Mesenchymal stem cell (in vitro differentiated cells and primary cell): ENCODE results near the gene RBM34.

Experiments
- DNase-seq: peaks from one replicate; pipeline ENCODE4 v3.0.0-alpha.2; 2013
- H2AFZ ChIP-seq: one replicate; pipeline ENCODE4 v1.6.1; 2013; ENCODE audit warnings: low read depth, mild to moderate bottlenecking, control low read depth, inconsistent platforms, low read length, moderate library complexity
- H2AK5ac ChIP-seq: 2 replicates; pipeline ENCODE4 v1.6.1; 2013; ENCODE audit warnings: low read length, moderate library complexity, mild to moderate bottlenecking, inconsistent platforms; ENCODE audit not compliant: severe bottlenecking
- H2BK120ac ChIP-seq: one replicate; pipeline ENCODE4 v1.6.1; 2013; ENCODE audit warnings: low read depth, mild to moderate bottlenecking, inconsistent platforms, low read length, moderate library complexity
- H2BK12ac ChIP-seq, 2 experiments: one replicate each; pipeline ENCODE4 v1.6.1; 2013; ENCODE audit warnings: inconsistent platforms in 2 of 2, low read length in 2 of 2, mild to moderate bottlenecking in 2 of 2, moderate library complexity in 2 of 2, control low read depth in 1 of 2
- H2BK15ac ChIP-seq: one replicate; pipeline ENCODE4 v1.6.1; 2013; ENCODE audit warnings: mild to moderate bottlenecking, low read depth, inconsistent platforms; ENCODE audit not compliant: poor library complexity, severe bottlenecking
- H2BK5ac ChIP-seq: 2 replicates; pipeline ENCODE4 v1.6.1; 2013; ENCODE audit warnings: low read depth, mild to moderate bottlenecking, low read length, control low read depth, inconsistent platforms; ENCODE audit not compliant: poor library complexity, severe bottlenecking
- H3K14ac ChIP-seq, 2 experiments: one replicate each; pipeline ENCODE4 v1.6.1; 2013; ENCODE audit warnings: inconsistent platforms in 2 of 2, low read length in 2 of 2, control low read depth in 1 of 2, mild to moderate bottlenecking in 1 of 2, moderate library complexity in 1 of 2
- H3K18ac ChIP-seq, 2 experiments: one replicate each; pipeline ENCODE4 v1.6.1; 2013; ENCODE audit warnings: inconsistent platforms in 2 of 2, low read length in 2 of 2, control low read depth in 1 of 2, low read depth in 1 of 2, mild to moderate bottlenecking in 1 of 2
- H3K23ac ChIP-seq, 2 experiments: one replicate each; pipeline ENCODE4 v1.6.1; 2013; ENCODE audit warnings: inconsistent platforms in 2 of 2, low read length in 2 of 2, mild to moderate bottlenecking in 2 of 2, moderate library complexity in 2 of 2, control low read depth in 1 of 2
- H3K27ac ChIP-seq: 2 replicates; pipeline ENCODE4 v1.5.1; 2013; ENCODE audit warnings: mild to moderate bottlenecking, moderate library complexity, low read length, control low read depth, inconsistent platforms; ENCODE audit not compliant: poor library complexity, severe bottlenecking
- H3K27me3 ChIP-seq, 2 experiments: 2 replicates each; pipeline versions ENCODE4 v1.6.1 to v1.7.0; 2013; ENCODE audit warnings: low read length in 2 of 2, mild to moderate bottlenecking in 2 of 2, moderate library complexity in 2 of 2, control low read depth in 1 of 2, inconsistent platforms in 1 of 2; ENCODE audit not compliant: control insufficient read depth in 1 of 2, insufficient read depth in 1 of 2
- H3K36me3 ChIP-seq, 2 experiments: 2 replicates each; pipeline versions ENCODE4 v1.6.1 to v1.7.0; 2013; ENCODE audit warnings: low read length in 2 of 2, control low read depth in 1 of 2, inconsistent platforms in 1 of 2, low read depth in 1 of 2, mild to moderate bottlenecking in 1 of 2; ENCODE audit not compliant: insufficient read depth in 2 of 2, control insufficient read depth in 1 of 2
- H3K4ac ChIP-seq, 2 experiments: one replicate each; pipeline ENCODE4 v1.6.1; 2013; ENCODE audit warnings: inconsistent platforms in 2 of 2, low read length in 2 of 2, mild to moderate bottlenecking in 2 of 2, moderate library complexity in 2 of 2, control low read depth in 1 of 2, low read depth in 1 of 2
- H3K4me1 ChIP-seq: 2 replicates; pipeline ENCODE4 v1.6.1; 2013; ENCODE audit warnings: low read depth, low read length, control low read depth; ENCODE audit not compliant: control insufficient read depth, insufficient read depth
- H3K4me2 ChIP-seq: 2 replicates; pipeline ENCODE4 v1.6.1; 2013; ENCODE audit warnings: low read length, mild to moderate bottlenecking, inconsistent platforms; ENCODE audit not compliant: poor library complexity, severe bottlenecking
- H3K4me3 ChIP-seq, 2 experiments: 2 replicates each; pipeline versions ENCODE4 v1.5.1 to v1.7.0; 2013; ENCODE audit warnings: low read length in 2 of 2, mild to moderate bottlenecking in 2 of 2, control low read depth in 1 of 2, low read depth in 1 of 2; ENCODE audit not compliant: insufficient read depth in 1 of 2
- H3K79me1 ChIP-seq: replicated peaks from 2 replicates; pipeline ENCODE4 v1.6.1; 2013; ENCODE audit warnings: mild to moderate bottlenecking, control low read depth, low read length, inconsistent platforms; ENCODE audit not compliant: poor library complexity, severe bottlenecking
- H3K9ac ChIP-seq: 2 replicates; pipeline ENCODE4 v1.7.0; 2013; ENCODE audit warnings: mild to moderate bottlenecking, low read length, moderate library complexity
- H3K9me3 ChIP-seq: 2 replicates; pipeline ENCODE4 v1.7.0; 2013; ENCODE audit warnings: mild to moderate bottlenecking, low read length; ENCODE audit not compliant: control insufficient read depth
- H4K8ac ChIP-seq: one replicate; pipeline ENCODE4 v1.6.1; 2013; ENCODE audit warnings: inconsistent platforms, mild to moderate bottlenecking, low read length, moderate library complexity
- H4K91ac ChIP-seq: one replicate; pipeline ENCODE4 v1.6.1; 2013; ENCODE audit warnings: mild to moderate bottlenecking, low read length, inconsistent platforms
- WGBS: methylation state at CpG from one replicate; pipeline ENCODE4 v1.1.7; 2013; ENCODE audit warnings: mixed read lengths; 5-methylcytosine and 5-hydroxymethylcytosine counted together

RBM34 gene

DNA sequence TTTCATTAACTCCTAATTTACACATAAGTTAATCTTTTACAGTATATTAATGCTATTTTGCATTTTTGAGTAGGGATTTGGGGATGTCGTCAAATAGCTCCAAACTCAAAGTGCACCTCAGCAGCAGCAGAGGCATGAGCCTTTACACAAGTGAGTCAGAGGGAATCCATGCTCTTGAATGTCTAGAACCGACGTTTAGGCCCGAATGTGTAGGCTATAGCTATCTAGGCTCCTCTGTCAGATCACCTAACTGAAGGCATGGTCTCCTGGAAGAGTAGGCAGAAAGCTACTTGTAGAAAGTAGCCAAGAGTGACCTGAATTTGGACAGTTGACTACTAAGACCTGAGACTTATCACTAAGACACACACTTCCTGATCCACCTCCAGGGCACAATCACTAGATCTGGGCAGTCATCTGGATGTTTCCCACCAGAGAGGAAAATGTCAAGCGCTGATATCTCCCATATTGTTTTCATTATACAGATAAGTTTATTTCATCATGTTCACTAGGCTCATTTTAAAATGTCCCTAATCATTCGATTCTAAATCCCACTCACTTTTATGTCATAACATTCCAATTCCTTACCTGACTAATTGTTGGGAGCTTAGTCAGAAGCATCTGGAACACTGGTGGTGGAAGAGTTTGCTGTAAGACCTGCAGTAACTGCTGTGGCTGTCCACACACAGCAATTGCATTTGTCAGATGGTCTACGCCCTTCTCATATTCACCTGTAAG lies 47.7 kb downstream of the RBM34 start:
- Histone ChIP-seq H2AFZ (no peak overlapping the region), H3K4ac (no peak overlapping the region)
- no peak for DNase-seq

DNA sequence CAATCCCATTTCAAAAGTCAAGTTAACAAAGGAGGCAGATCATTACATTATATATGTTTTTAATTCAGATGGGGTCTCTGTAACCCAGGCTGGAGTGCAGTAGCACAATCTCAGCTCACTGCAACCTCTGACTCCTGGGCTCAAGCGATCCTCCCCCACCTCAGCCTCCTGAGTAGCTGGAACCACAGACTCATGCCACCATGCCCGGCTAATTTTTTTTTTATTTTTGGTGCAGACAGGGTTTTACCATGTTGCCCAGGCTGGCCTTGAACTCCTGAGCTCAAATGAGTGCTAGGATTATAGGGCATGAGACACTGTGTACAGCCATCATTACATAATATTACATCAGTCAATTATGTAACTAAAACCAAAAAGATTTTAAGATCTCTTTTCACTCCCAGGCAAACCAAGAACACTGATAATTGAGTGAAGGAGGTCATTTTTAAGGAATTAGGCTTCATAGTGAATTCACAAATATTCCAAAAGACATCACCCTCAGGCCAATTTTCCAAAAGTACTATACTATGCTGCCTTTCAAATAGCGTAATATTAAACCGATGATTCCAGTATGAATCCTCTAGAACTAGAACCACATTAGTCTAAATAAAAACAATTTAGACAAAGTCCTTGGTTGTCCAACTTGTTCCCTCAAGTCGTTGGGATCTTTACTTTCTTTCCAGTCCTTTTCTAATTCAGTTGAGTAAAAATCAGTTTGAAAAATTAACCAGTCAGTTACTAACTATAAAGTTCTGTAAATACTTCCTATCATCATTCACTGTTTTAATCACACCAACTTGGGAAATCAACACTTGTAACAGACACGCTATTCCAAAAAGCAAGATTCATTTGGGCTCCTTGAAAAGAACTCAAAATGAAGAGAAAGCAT lies 48.5 kb downstream of the RBM34 start:
- WGBS = 97% methylated on average over 6 of the region's 6 CpGs
- no peak overlapping the region for H2BK12ac ChIP-seq
- no peaks in the 10 kb centered on the region for H3K9me3 ChIP-seq
- no peak overlapping the region for H2AFZ ChIP-seq
- no peak overlapping the region for H4K8ac ChIP-seq
- no peak overlapping the region for H2BK120ac ChIP-seq
- no peak overlapping the region for H3K4ac ChIP-seq
- DNase-seq = no peak
- H4K91ac ChIP-seq = no peak overlapping the region
- peaks cover 50 to 94% of the 10 kb centered on the region in 2 experiments for H3K36me3 ChIP-seq
- no peak overlapping the region for H2AK5ac ChIP-seq
- no peaks in the 10 kb centered on the region for H3K4me1 ChIP-seq
- no peak overlapping the region for H3K18ac ChIP-seq
- no peak overlapping the region for H2BK15ac ChIP-seq
- H3K27ac ChIP-seq = no peak overlapping the region
- H3K4me2 ChIP-seq = no peak overlapping the region
- no peak overlapping the region for H2BK5ac ChIP-seq
- no peak overlapping the region for H3K4me3 ChIP-seq
- H3K79me1 ChIP-seq = peaks cover 17% of the 10 kb centered on the region
- H3K9ac ChIP-seq = no peak overlapping the region
- no peak overlapping the region for H3K23ac ChIP-seq
- H3K14ac ChIP-seq = no peak overlapping the region
- H3K27me3 ChIP-seq = no peaks in the 10 kb centered on the region

More for the DNA sequence above, 47.7 kb downstream of the RBM34 start:
- Histone ChIP-seq H3K4me3 (no peak overlapping the region), H2BK5ac (no peak overlapping the region), H2BK12ac (no peak overlapping the region), H3K14ac (no peak overlapping the region), H3K9ac (no peak overlapping the region), H2BK15ac (no peak overlapping the region), H2BK120ac (no peak overlapping the region), H3K36me3 (peaks cover 45 to 94% of the 10 kb centered on the region in 2 experiments), H4K91ac (no peak overlapping the region), H3K79me1 (peaks cover 19% of the 10 kb centered on the region), H2AK5ac (no peak overlapping the region), H3K23ac (no peak overlapping the region), H4K8ac (no peak overlapping the region), H3K4me2 (no peak overlapping the region), H3K27me3 (no peaks in the 10 kb centered on the region), H3K18ac (no peak overlapping the region), H3K9me3 (no peaks in the 10 kb centered on the region), H3K4me1 (no peaks in the 10 kb centered on the region), H3K27ac (no peak overlapping the region)
- WGBS = 97% methylated on average over 6 of the region's 7 CpGs

DNA sequence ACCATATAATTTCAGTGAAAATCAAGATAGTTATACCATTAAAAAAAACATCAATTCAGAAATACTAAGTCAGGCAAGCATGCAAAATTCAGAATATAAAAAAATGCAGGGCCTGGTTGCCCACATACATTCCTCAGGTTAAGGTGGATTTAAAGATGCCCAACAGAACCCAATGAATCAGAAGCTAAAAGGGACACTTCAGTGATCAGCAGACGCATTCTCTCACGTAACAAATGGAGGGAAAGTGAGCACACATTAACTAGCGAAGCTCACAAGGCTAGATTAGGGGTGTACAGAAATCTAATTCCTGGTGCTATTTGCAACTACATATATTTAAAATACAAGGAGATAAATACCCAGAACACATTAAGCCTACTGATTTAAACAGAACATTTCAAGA lies 49.9 kb downstream of the RBM34 start:
- Histone ChIP-seq H3K4me1 (no peaks in the 10 kb centered on the region), H2BK5ac (no peak overlapping the region), H2BK12ac (no peak overlapping the region), H3K4me2 (no peak overlapping the region), H3K14ac (no peak overlapping the region), H3K27ac (no peak overlapping the region), H3K23ac (no peak overlapping the region), H2BK120ac (no peak overlapping the region), H3K4me3 (no peak overlapping the region), H3K27me3 (no peaks in the 10 kb centered on the region), H4K91ac (no peak overlapping the region), H2AK5ac (no peak overlapping the region), H3K79me1 (peaks cover 20% of the 10 kb centered on the region), H3K36me3 (peaks cover 47 to 91% of the 10 kb centered on the region in 2 experiments), H4K8ac (no peak overlapping the region), H2BK15ac (no peak overlapping the region), H3K9me3 (no peaks in the 10 kb centered on the region), H3K18ac (no peak overlapping the region), H3K9ac (no peak overlapping the region), H3K4ac (no peak overlapping the region), H2AFZ (no peak overlapping the region)
- no peak for DNase-seq
- WGBS = 90% methylated on average over 2 of the region's 3 CpGs

DNA sequence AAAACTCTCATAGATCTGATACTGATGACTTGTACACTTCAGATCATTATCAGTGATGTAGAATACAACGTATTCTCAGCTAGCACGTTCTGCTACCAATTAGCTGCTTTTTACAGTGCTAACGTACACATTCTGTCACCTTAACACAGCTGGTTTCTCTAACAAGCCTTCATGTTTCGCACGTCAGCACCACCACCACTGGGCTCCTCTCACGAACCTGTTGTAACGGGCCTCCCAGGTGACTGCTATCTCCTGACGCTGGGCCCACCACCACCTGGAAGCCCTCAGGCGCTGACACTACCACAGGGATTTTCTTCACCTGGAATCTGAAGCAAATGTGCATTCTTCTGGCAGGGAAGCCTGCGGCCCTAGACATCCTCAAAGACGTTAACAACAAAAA lies 52.2 kb downstream of the RBM34 start:
- Histone ChIP-seq H4K91ac (no peak overlapping the region), H3K27ac (no peak overlapping the region), H2BK5ac (no peak overlapping the region), H3K4me1 (peaks cover 2% of the 10 kb centered on the region), H2AFZ (no peak overlapping the region), H3K9ac (no peak overlapping the region), H2BK120ac (no peak overlapping the region), H2BK15ac (no peak overlapping the region), H3K9me3 (no peaks in the 10 kb centered on the region), H3K14ac (no peak overlapping the region), H3K4ac (no peak overlapping the region), H3K4me3 (no peak overlapping the region), H2BK12ac (no peak overlapping the region), H4K8ac (no peak overlapping the region), H3K27me3 (no peaks in the 10 kb centered on the region), H3K79me1 (peaks cover 13% of the 10 kb centered on the region), H3K36me3 (peaks cover 32 to 71% of the 10 kb centered on the region in 2 experiments), H3K4me2 (no peak overlapping the region), H3K23ac (no peak overlapping the region), H3K18ac (no peak overlapping the region), H2AK5ac (no peak overlapping the region)
- no peak for DNase-seq
- 96% methylated on average over 11 of the region's 11 CpGs for WGBS
